GM11168 (cell line): ENCODE data around the gene PDCD1.

Source experiments
- in situ Hi-C: fragments of 300-500 bp; cut with MboI; formaldehyde crosslinking; loops from one replicate; pipeline ENCODE4 v1.12.0; 2022; ENCODE audit warnings: low sequenced_read_pairs; ENCODE audit not compliant: unreplicated experiment

PDCD1 gene

GRCh38 chr2:241854342-241855244, 4.1 kb downstream of the PDCD1 start:
- in situ Hi-C loops: no loop called here

DNA sequence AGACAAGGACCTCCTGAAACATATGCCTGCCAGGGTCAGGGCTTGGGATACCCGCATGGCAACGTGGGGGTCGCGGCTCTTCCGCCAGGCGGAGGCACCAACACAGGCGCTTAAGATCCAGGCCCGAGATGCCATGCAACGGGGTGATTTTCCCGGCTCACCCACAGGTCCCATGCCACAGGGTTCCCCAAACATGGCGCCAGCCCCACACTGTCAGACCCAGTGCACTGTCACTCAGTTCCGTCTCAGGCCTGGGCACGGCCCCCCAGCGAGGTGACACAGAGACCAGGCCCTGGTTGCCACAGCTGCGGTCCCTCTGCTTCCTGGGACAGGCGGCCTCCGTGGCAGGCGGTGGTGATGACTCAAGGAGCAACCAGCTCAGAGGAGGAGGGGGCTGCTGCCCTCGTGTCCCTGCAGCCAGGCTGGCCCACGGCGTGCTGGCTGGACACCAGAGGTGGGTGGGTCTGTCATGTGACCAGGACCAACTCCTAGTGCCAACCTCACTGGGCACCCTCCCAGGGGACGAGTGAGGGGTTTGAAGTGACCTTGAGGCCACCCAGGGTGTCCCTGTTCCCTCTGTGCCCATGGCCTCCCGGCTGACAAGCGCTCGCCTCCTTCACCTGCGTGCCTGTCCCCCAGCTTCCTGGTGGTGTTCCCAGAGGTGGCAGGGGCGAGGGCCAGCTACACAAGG, 4.9 kb downstream of the PDCD1 start:
- in situ Hi-C loops: no loop called here

GRCh38 chr2:241852981-241853631, 5.6 kb downstream of the PDCD1 start:
- in situ Hi-C loops: no loop called here

GRCh38 chr2:241852116-241852980, 6.3 kb downstream of the PDCD1 start:
- in situ Hi-C loops: no loop called here

DNA sequence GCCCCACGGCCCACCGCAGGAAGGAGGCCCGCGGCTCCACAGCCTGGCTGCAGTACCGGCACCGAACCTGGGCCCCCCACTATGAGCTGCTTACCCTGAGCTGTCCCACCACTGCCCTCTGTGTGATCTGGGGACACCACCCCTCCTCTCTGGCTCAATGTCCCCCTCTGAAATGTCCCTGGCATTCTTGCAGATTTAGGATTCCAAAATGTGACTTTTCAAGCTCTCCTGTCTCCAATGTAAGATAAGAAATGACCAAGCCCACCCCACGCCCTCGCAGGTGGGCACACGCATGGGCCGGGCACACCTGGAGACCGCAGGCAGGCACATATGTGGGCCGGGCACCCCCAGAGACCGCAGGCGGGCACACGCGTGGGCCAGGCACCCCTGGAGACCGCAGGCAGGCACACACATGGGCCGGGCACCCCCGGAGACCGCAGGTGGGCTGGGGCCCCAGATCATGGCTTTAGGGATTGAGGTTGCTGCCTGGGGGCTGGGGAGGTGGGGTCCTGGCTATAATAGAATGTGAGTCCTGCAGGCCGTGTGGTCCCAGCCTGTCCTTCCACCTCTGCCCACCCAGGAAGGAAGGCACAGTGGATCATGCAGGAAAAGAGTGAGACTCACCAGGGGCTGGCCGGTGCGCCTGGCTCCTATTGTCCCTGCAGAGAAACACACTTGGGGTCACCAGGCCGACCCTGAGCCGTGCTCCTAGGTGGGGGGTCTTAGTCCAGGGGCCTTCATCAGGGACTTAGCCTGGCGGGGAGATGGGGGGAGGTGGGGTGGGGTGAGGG, 7.2 kb downstream of the PDCD1 start:
- in situ Hi-C loops: no loop called here

DNA sequence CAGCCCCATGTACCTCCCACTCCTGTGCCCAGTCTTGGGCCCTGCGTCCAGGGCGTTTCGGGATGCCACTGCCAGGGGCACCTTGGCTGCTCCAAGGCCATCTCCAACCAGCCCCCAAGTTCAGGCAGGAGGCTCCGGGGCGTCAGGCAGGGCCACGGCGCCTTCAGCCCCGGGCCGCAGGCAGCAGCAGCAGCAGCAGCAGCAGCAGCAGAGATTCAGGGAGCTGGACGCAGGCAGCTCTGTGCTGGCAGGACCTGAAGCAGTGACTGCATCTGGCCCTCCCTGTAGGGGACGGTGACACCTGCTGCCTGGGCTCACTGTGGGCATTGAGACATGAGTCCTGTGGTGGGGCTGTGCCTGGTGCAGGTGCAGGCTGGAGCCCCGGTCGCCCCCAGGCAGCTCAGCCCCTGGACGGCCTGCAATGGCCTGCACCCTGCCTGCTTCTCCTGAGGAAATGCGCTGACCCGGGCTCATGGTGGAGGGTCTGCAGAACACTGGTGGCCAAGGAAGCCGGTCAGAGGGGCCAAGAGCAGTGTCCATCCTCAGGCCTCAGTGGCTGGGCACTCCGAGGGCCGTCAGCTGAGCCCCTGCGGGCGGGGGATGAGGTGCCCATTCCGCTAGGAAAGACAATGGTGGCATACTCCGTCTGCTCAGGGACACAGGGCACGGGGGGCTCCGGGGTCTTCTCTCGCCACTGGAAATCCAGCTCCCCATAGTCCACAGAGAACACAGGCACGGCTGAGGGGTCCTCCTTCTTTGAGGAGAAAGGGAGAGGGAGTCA, 8.0 kb downstream of the PDCD1 start:
- in situ Hi-C loops: no loop called here

- in situ Hi-C loops: no loop called here
Observed at GRCh38 chr2:241849616-241850543, 8.8 kb downstream of the PDCD1 start.

DNA sequence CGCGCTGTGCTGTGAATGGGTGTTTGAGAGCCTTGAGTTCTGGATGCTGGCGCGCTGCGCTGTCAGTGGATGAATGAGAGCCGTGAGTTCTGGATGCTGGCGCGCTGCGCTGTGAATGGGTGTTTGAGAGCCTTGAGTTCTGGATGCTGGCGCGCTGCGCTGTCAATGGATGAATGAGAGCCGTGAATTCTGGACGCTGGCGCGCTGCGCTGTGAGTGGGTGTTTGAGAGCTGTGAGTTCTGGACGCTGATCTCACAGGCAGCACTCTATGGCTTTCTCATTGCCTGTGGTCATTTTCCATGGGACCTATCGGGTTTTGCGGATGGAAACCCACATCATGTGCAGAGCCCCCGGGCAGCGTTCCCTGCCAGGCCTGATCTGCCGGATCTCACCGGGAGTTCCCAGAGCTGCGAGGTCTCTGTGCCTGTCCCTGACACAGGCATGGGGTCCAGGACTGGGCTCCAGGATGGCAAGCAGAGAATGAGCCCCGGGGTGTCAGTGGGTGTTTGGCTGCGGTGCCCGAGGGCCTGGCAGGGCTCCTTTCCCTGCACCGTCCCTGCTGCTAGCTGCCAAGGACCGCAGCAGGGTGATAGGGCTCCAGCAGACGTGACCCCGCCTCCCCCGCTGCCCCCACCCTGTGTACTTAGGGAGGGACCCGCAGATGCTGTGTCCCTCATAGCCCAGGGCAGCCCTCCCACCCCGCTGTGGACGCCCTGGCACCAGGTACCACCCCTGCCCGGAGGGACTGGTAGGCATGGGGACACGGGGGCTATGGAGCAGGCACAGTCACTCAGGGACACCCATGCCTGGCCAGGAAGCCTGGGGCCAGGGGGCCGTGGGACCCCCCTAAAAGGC, 9.7 kb downstream of the PDCD1 start:
- in situ Hi-C loops: no loop called here

DNA sequence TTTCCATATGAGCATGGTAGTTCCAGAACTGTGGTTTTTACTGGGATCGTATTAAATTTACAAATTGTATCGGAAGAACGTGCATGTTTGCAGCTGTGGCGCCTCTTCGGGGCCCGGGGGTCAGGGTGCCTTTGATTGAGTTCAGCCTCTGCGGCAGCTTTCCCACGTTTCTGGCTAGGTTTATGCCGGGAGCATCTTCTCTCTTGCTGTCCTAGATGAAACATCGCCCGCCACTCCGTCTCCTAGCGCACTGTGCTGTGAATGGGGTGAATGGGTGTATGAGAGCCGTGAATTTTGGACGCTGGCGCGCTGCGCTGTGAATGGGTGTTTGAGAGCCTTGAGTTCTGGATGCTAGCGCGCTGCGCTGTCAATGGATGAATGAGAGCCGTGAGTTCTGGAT, 12.3 kb downstream of the PDCD1 start:
- in situ Hi-C loops: no loop called here

DNA sequence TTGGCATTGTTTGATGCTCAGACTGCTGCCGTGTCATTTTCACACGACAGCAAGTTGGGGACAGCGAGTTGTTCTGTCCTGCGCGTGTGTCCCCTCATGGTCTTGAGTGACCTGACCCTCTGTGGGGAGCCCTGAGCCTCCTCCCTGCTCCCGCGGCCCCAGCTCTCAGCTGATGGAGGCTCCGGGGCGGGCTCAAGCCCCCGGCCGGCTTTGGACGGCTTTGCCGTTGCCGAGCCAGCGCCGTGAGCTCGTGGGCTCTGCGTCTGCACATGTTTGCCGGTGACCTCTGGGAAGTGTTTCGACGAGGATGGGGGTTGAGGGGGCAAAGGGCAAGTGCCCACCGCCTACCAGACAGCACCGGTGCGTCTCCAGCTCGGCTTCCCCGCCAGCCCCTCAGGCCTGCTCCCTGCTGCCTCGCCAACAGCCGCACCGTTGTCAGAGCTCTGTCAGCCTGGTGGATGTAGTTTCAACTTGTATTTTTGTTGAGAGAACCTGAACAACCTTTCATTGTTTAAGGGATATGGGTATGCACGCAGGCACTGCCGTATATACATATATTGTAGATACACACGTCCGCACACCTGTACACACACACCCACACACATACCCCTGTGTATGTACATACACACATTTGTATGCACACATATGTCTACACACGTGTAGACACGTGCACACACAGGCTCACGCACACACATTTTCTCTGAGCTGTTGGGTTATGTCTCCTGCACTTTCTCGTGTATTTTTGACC, 13.7 kb downstream of the PDCD1 start:
- in situ Hi-C loops: no loop called here

DNA sequence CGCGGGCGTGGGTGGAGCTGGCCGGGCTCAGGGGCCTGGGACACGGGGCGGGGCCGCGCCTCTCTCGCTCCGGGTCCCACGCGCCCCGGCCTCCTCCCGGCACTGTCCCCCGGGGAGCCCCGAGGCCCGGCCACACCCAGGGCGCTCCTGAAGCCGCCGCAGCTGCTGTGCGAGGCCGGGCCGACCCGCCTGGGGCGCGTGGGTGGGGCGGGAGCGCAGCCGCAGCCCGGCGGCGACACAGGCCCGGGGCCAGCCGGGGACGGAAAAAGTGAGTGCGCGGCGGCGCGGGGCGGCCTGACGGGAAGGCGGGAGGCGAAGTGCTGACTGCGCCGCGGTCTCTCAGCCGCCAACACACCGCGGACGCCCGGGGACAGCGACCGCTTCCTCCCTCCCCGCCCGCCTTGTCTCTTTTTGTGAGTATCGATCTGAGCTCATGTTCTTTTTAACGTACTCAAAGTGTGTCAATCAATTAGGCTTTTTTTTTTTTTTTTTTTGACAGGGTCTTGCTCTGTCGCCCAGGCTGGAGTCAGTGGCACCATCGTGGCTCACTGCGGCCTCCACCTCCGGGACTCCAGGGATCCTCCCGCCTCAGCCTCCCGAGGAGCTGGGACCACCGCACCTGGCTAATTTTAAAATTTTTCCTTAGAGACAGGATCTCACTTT, 14.5 kb downstream of the PDCD1 start:
- in situ Hi-C loops: no loop called here

GRCh38 chr2:241843321-241844065, 15.2 kb downstream of the PDCD1 start:
- in situ Hi-C loops: no loop called here

DNA sequence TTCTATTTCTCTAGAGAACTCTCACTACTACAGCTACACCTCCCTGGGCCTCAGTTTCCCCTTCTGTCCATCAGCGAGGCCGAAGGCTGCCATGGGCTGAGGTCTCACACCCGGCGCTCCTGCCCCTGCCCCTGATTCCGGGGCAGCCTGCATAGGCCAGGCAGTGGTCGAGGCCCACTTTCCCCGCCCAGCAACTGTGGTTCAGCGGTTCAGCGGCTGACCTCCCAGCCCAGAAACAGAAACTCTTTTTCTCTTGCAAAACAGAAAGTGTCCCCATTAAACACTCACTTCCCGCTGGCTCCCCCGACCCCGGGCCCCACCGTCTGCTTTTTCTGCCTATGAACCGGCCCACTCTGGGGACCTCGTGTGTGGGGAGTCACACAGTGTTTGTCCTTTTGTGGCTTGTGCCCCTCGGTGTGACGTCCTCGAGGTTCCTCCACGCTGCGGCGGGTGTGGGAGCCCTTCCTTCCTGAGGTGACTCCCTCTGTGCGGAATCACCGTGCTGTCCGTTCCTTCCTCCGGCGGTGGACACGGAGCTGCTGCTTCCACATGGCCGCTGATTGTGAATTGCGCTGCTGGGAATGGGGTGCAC, 16.0 kb downstream of the PDCD1 start:
- in situ Hi-C loops: no loop called here

GRCh38 chr2:241842067-241842415, 16.7 kb downstream of the PDCD1 start:
- in situ Hi-C loops: no loop called here
